Activated CD4-positive, alpha-beta T cell treated with anti-CD3 and anti-CD28 coated beads, Interleukin-2, amount 50 U/mL, for 16 hours (primary cell): Measurements from ENCODE around the gene CORIN.
"Not testable (repeated sequence)": the region's sequence is repeated elsewhere in the genome, so short reads cannot be mapped to it uniquely, and the experiment has no call there.

Experiments
- DNase-seq: peaks from one replicate; pipeline ENCODE4 v3.0.0-alpha.2; 2020

CORIN gene

GRCh38 chr4:47718696-47719095 lies 119.2 kb downstream of the CORIN start:
- no peak for DNase-seq

DNA sequence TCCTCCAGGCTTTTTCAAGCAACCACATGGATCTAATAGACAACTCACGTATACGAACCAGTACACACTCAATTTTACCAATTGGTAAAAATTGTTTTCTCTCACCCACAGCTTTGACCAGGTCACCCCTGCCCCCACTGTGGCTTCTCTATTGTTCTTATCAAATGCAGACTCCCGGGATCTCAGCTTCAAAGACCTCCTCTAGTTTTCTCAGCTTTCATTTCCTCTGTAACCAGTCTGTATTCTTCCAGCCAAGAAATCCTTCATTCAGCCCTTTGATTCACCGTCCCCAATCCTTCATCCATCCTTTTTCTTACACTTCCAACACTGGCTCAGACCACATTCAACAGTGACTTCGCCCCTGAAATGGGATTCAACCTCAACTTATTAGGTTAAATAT lies 120.7 kb downstream of the CORIN start:
- no peak for DNase-seq

DNA sequence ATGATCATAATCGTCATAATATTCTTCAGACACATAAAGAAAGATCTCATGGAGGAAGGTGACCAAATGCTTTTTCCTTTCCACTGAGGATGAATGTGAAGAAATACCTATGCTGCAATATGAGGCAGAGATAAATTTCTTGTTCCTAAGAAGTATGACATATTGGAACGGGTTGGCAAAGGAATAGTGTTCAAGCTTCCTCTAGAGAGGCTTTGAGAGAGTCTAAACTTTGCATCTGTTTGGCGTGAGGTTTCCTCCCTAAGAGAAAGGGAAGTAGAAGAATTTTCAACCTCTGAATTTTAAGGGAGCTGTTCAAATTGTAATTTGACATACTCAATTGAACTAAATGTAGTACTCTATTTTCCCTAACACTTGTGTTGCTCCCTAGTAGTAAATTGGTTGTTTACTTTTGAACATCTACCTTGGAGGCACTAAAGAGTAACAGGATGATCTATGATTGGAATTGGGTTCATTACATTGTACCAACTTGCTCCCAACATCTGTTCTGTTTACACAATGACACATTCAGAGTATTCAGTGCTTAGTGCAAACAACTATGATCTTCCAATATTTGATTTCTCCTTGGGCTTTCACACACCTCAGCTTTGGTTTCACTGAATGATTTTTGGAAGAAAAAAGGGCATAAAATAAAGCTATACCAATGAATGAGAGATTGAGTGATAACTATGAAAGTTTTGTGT lies 122.0 kb downstream of the CORIN start:
- DNase-seq, result no peak

DNA sequence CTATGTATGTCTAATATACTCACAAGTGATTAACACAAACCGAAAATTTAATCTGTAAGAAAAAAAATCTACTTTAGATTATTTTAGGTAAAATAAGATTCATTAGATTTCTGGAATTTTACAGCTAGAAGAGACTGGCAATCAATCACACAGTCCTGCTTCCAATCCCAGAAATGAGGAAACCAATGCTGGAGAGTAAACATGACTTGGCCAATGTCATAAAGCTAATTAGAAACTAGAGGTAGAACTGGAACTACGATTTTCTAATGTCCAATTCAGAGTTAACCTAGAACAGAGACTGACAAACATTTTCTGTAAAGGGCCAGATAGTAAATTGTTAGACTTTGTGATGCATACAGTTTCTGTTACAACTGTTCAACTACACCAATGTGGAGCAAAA lies 123.6 kb downstream of the CORIN start:
- no peak for DNase-seq

GRCh38 chr4:47713129-47713834 lies 124.6 kb downstream of the CORIN start:
- no peak for DNase-seq

DNA sequence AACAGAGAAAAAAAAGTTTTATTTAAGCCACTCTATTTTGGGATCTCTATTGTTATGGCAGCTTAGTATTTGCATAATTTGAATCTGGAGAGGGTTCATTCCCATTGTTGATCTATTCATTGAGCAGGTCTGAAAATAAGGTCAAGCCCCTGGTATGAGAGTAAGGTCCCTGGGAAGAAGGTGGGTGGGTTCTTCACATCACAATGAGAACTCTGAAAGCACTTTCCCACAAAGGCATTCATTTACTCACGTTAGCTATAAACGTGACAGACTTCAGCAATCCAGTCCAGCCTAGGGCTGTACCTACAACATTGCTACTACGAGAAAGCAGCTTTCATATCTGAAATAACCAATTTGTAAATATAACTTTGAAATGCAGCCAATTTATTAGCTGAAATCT lies 126.2 kb downstream of the CORIN start:
- DNase-seq, result no peak

GRCh38 chr4:47711183-47711582 lies 126.7 kb downstream of the CORIN start:
- no peak for DNase-seq

DNA sequence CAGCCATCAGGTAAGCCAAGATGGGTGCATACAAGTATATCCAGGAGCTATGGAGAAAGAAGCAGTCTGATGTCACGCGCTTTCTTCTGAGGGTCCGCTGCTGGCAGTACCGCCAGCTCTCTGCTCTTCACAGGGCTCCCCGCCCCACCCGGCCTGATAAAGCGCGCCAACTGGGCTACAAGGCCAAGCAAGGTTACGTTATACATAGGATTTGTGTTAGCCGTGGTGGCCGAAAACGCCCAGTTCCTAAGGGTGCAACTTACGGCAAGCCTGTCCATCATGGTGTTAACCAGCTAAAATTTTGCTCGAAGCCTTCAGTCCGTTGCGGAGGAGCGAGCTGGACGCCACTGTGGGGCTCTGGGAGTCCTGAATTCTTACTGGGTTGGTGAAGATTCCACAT lies 131.5 kb downstream of the CORIN start:
- not testable (repeated sequence) for DNase-seq

- peak; percentile 7 for DNase-seq
These were observed 132.4 kb downstream of the CORIN start for GRCh38 chr4:47705326-47705981.

- DNase-seq, result peak; percentile 11
These were observed 133.1 kb downstream of the CORIN start for GRCh38 chr4:47704693-47705325.

DNA sequence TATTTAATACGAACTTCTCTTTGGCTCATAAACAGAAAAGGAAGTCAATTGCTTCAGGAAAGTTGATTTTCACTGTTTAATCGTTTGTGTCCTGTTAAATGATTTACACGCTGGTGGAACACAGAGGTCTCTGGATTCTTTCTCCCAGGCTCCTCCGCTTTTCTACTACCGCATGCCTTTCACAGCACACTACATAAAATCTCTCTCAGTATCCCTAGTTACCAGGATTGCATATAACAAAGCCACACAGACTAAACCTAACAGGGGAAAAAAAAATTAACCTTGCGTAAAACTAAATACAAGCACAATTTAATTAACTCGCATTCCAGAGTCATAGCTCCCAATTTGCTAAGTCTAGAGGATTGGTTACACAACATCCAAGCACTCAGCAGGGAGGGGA lies 133.9 kb downstream of the CORIN start:
- no peak for DNase-seq

DNA sequence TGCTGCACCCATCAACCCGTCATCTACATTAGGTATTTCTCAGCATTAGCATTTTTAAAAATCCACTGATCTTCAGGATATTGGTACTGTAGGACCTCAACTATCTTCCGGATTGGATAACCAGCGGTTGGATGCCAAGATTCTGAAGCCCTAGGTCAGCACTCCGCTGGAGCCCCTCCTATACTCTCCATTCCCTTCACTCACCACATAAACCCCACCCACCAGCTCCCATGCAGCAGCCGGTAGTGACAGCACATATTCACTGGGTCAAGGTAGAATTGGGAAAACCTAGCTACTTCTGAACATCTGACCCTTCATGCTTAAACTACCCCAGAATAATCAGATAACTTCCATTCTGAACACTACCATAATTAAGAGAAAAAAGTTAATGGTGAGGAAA lies 134.9 kb downstream of the CORIN start:
- DNase-seq, result no peak

- no peak for DNase-seq
These were observed 136.6 kb downstream of the CORIN start for GRCh38 chr4:47701286-47701685.

GRCh38 chr4:47698837-47699236 lies 139.0 kb downstream of the CORIN start:
- no peak for DNase-seq

GRCh38 chr4:47696823-47697222 lies 141.0 kb downstream of the CORIN start:
- DNase-seq, result no peak

DNA sequence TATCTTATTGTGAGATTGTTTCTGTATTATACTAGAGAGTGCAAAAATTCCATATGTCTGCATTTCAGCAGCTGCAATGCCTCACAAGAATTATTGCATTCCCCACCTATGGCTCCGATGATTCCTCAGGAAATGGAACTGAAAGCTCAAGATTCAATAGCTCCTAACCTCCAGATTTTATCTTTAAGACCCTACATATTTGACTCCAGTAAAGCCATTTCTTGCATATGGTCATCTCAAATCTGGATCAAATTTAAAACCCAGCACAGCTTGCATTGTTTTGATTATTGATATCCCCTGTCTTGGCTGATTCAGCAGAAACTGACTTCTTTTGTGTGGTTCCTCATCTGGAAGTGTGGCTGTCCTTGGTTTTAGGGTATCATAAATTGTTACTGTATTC lies 142.6 kb downstream of the CORIN start:
- DNase-seq, result no peak

- no peak for DNase-seq
These were observed 143.5 kb downstream of the CORIN start for GRCh38 chr4:47694322-47694721.

DNA sequence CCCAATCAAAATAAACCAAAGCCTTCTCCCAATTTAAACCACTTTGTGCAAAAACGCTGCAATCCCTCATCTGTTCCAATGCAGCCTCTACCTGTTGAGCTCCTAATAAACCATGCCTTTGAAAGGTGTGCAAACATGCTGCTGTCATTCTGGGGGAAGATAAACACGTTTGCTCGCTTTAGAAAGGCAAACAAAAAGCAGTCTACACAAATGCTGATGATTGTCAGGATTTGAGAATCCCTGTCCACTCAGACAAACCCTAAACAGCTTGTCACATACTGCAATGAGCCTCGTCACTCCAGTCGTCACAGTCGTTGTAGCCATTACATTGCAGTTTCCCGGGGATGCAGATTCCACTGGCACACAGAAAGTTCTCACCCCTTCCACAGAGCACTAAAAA lies 145.2 kb downstream of the CORIN start:
- DNase-seq, result no peak

GRCh38 chr4:47691757-47692383 lies 146.0 kb downstream of the CORIN start:
- not testable (repeated sequence) for DNase-seq

DNA sequence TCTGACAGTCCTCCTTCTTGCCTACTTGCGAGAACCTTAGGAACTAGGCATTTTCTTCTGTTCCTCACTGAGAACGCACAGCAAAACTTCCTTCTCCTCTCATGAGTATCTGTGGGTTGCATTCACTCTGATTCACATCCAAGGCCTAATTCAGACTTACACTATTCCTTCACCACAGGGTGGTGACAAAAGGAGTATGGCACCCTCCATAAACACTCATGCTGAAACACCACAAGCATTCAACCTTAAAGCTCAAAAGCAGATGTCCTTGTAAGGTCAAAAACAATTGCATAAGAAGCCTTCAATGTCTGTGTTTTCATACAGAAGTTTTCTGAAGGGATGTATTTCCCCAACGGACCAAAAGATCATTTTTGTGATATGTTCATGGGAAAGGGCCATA lies 147.3 kb downstream of the CORIN start:
- DNase-seq, result no peak

- DNase-seq, result peak; percentile 66
These were observed 151.5 kb downstream of the CORIN start for GRCh38 chr4:47686294-47686872.

GRCh38 chr4:47675806-47676205 lies 162.1 kb downstream of the CORIN start:
- DNase-seq, result no peak

DNA sequence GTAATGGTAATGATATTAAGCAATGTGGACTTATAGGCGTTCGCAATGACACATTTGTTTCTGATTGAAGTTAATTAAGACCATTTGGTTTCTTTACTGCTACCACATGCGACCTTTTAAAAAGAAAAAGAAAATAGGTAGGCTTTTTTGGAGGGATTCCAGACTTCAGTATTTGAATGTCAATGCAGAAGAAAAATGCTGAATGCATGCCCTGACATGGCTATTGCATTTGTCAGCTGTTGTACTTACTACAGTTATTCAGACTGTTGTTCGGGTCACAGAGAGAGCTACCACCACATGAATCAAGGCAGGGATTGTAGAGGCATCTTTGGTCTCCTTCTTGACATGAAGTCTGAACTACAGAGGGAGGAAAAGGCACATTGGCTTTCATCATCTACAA lies 163.7 kb downstream of the CORIN start:
- no peak for DNase-seq
